GM21515 (cell line): ENCODE results near the gene MPV17L2.
"Not testable (repeated sequence)": the region's sequence is repeated elsewhere in the genome, so short reads cannot be mapped to it uniquely, and the experiment has no call there.

Experiments used
- ATAC-seq: cut with Tn5 transposase; IDR thresholded peaks from one replicate; pipeline ENCODE4 v1.9.1; 2021; ENCODE audit not compliant: unreplicated experiment

The MPV17L2 gene

DNA sequence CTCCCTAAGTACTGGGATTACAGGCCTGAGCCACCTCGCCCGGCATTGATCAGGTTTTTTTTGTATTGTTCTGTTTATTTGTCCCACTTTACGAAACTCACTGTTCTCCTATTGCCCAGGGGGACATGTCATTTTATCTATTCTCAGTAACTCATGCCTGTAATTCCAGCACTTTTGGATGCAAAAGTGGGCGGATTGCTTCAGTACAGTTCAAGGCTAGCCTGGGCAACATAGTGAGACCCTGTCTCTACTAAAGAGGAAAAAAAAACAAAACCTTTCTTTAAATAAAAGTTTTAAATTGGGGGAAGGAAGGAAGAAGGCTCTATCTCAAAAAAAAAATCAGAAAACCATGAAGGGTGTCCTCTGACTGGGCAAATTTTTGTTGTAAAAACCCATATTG is 2.7 kb upstream of the MPV17L2 start:
- ATAC-seq = no peak

DNA sequence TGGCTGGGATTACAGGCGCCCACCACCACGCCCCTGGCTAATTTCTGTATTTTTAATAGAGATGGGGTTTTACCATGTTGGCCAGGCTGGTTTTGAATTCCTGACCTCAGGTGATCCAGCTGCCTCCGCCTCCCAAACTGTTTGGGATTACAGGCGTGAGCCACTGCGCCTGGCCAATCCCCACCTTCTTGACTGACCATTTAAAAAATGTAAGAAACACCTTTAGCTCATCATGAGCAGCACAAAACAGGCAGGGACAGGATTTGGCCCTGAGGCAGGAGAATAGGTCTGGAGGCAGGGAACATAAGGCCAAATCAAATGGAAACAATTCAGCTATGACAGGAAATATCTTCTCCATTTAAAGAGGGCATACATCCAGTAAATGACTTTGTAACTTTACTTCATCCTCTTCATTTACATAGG is 1.4 kb upstream of the MPV17L2 start:
- no peak for ATAC-seq

DNA sequence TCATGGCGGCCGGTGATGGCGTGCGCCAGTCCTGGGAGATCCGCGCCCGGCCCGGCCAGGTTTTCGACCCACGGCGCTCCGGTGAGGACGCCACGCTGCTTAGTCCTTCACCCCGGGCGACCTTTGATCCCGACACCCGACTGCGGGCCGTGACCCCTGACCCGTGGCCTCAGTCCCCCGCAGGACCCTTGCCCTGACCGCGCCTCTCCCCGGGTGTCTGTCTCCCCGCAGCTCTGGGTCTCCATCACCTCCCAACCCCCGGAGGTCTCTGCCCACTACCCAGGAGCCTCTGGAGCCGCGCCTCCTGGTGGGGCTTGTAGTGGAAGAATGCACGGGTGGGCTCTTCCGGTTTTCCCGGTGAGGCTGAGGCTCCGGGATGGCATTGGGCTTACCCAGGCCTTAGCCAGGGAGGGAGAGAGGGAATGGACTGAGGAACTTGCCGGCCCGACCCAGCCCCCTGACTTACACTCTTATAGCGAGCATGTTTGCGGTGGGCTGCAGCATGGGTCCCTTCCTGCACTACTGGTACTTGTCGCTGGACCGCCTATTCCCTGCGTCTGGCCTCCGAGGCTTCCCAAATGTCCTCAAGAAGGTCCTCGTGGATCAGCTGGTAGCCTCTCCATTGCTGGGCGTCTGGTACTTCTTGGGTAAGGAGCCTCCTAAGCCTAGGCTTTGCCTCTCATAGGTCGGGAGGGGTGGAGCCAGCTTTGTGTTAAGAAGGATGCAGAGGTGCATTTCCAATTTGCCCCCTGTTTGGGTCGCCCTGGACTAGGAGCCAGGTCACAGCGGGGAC is 566 bp downstream of the MPV17L2 start:
- no peak for ATAC-seq

DNA sequence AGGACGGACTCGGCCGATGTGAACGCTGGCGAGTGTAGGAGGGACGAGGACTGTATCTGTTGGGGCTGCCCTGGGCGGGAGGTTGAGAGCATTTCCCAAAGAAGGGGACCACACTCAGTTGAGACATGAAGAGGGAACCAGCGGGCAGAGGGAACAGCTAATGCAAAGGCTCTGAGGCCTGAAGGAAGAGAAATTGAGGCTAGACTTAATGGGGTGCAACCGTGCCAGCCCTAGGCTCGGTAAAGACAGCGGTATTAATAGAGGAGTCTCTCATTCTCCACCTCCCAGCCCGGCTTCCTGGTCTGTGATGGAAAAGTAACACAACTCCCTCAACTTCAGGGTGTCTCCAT is 1.1 kb downstream of the MPV17L2 start:
- no peak for ATAC-seq

DNA sequence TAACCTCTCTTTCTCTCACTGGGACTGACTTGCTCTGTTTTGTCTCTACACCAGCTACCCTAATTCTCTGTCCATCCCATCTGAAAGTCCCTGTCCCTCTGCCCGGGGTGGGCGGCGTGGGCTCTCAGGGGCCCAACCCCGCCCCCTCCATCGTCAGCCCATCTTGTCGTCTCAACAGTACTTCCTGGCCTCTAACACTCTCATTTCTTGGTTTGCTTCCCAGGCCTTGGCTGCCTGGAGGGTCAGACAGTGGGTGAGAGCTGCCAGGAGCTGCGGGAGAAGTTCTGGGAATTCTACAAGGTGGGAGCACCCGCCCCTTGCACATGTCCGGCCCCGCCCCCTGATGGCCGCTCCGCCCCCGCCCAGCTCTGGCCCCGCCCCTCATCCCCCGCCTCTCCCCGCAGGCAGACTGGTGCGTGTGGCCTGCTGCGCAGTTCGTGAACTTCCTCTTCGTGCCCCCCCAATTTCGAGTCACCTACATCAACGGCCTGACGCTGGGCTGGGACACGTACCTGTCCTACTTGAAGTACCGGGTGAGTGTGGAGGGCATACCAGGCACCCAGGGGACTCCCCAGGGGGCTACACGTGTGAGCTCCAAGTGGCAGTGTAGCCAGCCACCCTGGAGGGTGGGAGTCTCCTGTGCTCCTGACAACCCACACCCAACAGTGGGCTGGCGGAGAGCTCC is 1.7 kb downstream of the MPV17L2 start:
- no peak for ATAC-seq

DNA sequence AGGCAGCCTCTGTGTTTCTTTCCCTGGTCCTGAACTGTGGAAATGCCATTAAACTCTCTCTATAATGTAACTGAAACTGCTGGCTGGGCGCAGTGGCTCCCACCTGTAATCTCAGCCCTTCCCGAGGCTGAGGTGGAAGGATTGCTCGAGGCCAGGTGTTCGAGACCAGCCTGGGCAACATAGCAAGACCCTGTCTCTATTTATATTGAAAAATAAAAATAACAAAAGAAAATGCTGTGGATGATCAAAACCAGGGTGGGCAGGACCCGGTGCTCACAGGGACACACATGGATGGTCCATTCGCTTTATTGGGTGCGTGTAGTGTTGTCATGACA is 3.5 kb downstream of the MPV17L2 start:
- ATAC-seq = no peak

DNA sequence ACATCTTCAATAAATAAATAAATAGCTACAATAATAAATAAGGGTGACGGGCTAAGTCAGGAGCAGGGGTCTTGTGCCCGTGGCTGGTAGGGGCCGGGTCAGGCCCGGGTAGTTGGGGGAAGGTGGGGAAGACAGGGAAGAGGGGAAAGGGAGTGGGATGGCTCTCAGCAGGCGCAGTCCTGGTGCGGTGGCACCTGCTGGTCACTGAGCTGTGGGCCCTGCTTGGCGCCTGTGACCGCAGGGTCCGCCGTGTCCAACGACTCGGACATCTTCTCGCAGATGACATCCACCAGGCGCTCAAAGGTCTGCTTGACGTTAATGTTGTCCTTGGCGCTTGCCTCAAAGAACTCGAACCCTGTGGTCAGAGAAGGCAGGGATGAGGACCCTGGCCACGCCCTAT is 4.3 kb downstream of the MPV17L2 start:
- ATAC-seq = no peak

DNA sequence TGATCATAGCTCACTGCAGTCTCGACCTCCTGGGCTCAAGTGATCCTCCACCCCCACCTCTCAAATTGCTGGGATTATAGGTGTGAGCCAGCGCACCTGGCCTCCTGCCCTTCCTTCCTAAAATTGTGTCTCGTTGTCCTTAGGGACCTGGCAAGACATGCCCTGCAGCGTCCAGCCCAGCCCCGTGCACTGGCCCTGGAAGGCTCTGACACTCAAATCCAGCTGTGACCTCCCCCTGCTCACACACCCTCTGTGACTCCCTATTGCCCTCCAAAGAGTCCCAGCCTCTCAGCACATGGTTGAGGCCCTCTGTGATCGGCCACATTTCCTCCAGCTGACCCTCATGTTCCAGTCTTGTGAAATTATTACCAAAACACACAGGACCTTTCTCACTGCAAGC is 4.9 kb downstream of the MPV17L2 start:
- ATAC-seq = no peak

DNA sequence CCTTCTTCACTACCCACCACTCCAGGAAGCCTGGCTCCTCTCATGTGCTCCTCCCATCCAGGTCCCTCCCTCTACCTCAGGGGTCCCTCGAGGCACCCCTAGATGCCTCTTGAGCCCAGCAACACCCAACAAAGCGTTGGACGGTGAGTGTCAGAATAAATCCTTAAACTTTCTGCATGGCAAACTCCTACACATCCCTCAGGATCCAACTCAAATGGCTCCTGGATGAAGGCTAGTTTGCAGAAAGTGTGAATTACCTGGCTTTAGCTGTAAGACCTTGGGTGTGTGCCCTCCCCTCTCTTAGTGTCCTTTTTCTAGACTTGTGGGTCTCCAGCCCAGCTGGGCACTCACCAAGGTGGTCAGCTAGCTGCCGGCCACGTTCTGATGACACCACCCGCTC is 5.4 kb downstream of the MPV17L2 start:
- no peak for ATAC-seq

DNA sequence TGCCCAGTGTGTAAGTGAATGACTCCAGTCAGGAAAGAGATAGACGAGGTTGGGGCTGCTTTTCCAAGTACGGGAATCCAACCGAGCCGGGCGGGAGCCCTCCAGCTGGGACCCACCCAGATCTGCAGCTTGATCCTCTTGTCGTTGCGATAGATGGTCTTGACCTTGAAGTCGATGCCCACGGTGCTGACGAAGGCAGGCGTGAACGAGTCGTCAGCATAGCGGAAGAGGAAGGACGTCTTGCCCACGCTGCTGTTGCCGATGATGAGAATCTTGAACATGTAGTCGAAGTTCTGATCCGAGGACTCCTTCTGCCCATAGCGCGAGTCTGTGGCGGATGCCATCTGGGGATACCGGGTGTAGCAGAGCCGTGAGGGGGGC is 9.4 kb downstream of the MPV17L2 start:
- no peak for ATAC-seq

DNA sequence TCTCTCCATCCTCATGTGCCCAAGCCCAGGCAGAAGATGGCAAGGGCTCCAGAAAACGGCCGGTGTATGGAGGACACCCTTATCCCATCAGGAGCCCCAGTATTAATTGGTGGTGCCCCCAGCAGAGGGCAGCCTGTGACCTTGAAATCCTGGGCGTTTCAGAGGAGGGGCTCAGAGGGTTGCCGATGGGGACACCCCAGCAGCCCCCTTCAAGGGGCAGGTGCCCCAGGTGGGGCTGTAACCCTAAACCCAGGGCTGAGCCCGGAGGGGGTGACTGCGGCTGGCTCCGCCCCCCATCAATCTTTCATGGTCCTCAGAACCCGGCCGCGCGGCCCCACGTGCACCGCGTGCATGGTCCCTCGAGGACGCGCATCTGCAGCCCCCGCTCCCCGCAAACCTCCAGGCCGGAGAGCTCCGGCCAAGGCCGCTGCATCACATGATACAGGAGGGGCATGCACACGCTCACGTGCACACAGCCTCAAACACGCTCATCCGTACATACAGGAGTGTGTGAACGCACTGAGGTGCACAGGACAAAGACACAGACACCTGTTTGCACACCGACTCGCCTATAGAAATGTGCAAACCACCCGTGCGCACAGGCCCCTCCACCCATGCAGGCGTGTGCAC is 9.9 kb downstream of the MPV17L2 start:
- no peak for ATAC-seq

DNA sequence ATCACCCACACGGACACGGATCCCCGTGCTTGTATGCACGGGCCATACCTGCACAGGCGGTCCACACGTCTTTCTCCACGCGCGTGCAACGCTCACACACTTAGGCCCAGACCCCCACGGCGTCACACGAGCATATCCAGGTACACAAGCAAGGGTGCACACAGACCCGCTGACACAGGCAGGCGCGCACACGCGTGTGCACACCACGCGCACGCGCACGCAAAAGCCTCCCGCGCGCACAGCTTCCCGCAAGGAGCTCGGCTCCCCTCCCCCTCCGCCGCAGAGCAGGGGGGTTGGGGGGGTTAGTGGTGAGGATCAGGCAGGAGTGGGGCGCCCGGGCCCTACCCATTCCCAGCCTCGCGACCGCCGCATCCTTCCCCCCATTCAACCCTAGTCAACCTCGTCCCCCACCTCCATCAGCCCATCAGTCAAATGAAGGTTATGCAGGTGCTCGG is 10.4 kb downstream of the MPV17L2 start:
- ATAC-seq = no peak

DNA sequence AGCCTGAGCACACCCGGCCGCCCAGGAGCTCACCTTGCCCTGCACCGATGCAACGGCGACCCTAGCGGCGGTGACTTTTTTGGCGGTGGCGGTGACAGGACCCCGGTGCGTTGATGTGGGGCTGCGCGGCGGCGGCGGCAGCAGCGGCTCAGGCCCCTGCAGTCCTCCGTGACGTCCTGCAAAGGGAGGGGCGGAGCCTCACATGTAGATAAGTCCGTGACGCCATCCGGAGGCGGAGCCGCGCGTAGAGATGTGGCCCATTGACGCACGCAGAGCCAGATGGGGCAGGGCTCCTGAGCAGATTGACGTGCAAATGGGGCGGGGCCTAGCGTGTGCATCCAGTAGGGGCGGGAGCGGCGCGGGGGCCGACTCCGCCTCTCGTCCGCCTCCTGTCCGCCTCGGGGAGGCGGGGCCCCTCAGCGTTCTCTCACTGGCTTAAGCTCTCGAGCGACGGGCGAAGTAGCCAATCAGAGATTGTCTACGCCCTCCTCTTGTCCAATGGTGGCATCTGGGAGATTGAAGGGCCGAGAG is 10.9 kb downstream of the MPV17L2 start, which contains the start of gene RAB3A:
RAB3A (minus strand) TSS at position 180 of the 531 bp plus-strand sequence. CDS start 1,302 bp downstream, outside the sequence.
- ATAC-seq = peak; percentile 87

DNA sequence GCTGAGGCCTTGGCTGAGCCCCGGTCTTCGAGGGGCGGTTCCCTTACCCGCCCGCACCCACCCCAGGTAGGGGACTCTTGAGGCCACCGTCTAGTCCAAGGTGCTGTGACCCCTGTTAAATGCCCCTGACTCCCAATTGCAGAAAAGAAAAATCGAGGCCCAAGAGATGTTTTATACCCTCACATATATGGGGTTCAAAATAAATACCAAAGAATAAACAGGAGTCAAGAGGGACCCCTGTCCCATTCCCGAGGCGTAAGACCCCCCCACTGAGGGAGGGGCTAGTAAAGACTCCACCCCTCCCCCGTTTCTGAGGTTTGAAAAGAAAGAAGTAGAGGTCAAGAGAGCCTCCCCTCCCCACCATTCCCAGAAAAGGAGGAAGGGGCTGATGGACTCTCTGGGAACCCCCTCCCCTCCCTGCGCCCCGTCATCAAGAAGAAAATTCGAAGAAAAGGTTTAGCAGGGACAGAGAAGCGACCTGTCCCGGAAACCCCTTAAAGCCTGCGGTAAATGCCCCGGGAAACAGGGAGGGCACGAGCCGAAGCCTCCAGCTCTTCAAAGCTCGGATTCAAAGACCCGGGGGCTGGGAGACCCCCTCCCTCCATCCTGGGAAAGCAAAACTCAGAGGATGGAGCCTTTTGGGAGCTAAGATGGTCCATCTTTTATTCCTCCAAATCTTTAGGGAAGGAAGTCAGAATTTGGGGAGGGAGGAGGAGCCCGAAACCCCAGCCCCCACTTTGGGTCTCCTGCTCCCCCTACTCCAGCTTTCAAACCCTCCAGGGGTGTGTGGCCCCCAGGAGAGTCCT is 11.6 kb downstream of the MPV17L2 start:
- ATAC-seq = peak; percentile 15

DNA sequence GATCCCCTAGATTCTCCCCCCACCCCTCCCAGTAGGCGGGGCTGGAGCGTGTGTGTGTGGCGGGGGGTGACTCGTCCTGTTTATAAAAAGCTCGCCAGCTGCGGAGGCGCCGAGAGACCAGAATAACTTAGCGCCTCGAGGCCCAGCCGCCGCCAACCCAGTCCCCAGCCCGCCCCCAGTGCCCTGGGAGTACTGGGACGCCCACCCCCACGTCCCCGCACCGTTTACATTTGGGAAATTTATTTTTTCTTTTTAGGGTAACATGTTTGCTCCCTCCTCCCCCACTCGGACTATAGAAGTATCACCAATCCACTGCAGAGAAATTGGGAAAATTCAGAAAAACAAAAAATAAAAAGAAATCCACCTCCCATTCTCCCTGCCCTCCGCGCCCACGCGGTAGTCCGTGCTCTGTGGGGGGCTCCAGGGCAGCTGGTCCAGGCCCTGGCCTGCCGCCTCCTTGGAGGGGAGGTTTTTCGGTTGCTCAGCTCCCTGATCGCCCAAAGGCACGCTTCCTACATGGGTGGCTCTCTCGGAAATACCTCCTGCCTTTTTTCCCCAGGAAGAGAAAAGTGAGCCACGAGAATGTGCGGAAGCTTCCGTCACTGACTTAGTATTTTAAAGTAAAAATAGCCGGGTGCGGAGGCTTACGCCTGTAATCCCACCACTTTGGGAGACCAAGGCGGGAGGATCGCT is 12.3 kb downstream of the MPV17L2 start:
- ATAC-seq = no peak

DNA sequence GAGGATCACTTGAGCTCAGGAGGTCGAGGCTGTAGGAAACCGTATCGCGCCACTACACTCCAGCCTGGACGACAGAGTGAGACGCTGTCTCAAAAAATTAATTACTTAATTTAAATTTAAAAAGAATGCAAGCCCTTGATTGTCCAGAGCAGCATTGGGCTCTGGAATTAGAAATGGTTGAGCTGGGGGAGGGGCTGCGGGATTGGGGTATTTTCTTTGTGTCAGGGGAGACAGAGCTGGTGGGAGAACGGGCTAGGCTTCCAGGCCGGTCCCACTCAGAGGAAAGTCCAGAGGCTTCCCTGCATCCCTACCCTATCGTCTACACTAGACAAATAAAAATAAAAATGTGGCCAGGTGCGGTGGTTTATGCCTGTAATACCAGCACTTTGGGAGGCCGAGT is 13.0 kb downstream of the MPV17L2 start:
- ATAC-seq = no peak

DNA sequence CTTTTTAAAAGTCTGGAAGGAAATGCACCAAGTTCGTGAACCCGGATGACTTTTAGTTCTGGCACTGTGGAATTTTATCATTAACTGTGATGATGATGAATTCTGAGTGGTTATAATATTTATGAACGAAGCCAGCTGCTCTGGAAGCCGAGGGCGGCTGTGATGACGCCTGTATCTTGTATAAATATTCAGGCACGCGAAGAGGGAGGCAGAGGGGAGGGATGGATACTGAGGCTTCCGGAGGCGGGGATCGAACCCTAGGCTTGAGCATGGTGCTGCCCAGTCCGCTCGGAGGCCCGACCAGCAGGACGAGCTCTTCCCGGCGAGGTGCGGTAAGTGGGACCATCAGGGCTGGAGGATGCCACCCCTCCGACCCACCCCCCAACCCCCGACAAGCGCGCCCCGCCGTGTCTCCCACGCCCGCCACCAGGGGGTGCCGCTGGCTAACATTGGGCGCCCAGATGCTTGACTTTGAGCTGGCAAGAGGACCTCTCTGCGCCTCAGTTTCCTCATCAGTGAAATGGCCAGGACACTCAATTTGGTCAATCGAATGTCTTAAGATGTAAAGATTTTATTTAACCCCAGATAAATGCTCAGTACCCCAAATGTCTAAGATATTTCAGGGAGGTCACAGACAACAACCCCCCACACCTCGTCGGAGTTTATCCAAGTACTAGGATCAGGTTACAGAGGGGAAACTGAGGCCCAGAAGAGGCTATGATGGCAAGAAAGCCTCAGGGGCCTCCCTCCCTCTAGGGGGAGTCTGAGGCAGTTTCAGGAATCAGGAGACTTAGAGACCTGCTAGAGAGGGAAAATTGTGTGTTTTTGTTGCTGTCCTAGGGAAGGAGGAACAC is 15.3 kb downstream of the MPV17L2 start:
- ATAC-seq = no peak

DNA sequence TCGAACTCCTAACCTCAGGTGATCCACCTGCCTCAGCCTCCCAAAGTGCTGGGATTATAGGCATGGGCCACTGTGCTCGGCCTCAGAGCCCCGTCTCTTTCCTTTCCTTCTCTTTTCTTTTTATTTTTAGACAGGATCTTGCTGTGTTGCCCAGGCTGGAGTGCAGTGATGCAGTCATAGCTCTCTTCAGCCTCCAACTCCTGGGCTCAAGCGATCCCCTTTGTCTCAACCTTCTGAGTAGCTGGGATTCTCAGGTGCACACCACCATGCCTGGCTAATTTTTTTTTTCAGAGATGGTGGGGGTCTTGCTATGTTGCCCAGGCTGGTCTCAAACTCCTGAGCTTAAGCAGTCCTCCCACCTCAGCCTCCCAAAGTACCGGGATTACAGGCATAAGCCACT is 16.9 kb downstream of the MPV17L2 start:
- not testable (repeated sequence) for ATAC-seq

DNA sequence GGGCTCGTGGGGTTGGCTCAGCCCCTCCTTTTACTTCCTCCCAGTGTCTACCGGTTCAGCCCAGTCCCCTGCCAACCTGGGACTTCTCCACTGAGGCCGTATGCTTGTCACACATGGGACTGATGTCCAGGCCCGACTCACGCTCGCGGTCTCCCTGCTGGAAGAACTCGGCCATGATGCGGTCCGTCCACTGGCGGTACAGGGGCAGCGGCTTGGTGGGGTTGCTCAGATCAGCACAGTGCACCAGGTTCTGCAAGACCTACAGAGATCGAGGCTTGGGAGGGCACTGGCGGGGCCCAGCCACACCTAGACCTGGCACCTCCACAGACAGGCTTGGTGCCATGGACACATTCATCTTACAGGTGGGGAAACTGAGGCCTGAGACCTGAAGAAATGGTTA is 18.7 kb downstream of the MPV17L2 start:
- ATAC-seq = no peak
